CD4-positive, alpha-beta T cell treated with Interferon gamma for 1 hour (primary cell): ENCODE results near the gene POT1.
A peak's percentile ranks its signal among the peaks of the same experiment; 100 is the strongest.
"Not testable (repeated sequence)": the region's sequence is repeated elsewhere in the genome, so short reads cannot be mapped to it uniquely, and the experiment has no call there.

Experiments used
- DNase-seq: peaks from one replicate; pipeline ENCODE4 v3.0.0-alpha.2; 2020

The POT1 gene, protein sequence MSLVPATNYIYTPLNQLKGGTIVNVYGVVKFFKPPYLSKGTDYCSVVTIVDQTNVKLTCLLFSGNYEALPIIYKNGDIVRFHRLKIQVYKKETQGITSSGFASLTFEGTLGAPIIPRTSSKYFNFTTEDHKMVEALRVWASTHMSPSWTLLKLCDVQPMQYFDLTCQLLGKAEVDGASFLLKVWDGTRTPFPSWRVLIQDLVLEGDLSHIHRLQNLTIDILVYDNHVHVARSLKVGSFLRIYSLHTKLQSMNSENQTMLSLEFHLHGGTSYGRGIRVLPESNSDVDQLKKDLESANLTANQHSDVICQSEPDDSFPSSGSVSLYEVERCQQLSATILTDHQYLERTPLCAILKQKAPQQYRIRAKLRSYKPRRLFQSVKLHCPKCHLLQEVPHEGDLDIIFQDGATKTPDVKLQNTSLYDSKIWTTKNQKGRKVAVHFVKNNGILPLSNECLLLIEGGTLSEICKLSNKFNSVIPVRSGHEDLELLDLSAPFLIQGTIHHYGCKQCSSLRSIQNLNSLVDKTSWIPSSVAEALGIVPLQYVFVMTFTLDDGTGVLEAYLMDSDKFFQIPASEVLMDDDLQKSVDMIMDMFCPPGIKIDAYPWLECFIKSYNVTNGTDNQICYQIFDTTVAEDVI

DNA sequence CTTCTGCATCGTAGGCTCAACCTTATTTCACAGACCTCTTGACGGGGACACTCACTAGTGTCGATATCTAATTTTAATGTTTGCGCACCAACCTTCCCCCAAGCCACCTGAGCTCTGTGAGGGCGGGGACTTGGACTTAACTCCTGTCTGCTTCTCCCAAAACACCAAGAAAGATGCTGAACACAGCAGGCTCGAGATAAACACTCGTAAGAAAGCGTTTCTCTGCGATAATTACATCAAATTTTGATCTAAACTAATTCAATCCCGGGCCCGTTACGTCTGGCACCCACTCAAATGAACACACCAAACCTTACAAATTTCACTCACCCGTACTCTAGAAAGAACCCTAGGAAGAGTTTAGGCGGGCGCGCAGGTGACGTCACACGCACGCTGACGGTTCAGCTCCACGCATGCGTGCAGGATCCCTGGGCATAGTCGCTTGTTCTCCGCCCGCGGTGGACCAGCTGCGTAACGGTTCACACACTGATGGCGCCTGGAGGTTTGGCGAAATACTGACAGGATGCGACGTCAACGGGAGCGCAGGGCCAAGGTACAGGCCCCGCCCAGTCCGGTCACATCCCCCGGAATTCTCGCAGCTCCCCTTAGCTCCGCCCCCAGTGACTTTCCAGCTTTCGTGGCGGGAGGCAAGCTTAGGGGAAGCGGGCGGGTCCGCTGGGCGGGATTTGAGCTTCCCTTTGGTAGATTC is at the start of gene POT1:
Gene POT1 (minus strand): TSS at position 359 of the 706 bp plus-strand sequence. CDS start 32,652 bp downstream, outside the sequence.
- DNase-seq, result peak; percentile 98

DNA sequence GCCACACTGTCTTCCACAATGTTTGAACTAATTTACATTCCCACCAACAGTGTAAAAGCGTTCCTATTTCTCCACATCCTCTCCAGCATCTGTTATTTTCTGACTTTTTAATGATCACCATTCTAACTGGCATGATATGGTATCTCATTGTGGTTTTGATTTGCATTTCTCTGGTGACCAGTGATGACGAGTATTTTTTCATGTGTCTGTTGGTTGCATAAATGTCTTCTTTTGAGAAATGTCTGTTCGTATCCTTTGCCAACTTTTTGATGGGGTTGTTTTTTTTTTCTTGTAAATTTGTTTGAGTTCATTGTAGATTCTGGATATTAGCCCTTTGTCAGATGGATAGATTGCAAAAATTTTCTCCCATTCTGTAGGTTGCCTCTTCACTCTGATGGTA is 45.5 kb upstream of the POT1 start:
- DNase-seq, result not testable (repeated sequence)

DNA sequence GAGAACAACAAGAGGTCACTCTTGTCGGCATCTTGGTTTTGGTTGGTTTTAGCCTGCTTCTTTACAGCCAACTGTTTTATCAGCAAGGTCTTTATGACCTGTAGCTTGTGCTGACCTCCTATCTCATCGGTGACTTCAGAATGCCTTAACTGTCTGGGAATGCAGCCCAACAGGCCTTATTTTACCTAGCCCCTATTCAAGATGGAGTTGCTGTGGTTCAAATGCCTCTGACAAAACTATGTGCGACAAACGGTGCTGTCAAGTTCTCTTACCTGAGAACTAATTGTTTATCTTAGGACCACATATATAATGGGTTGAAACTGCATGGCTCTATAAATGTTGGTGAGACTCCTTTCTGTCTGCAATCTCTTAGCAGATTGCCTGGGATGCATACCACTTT is 35.9 kb upstream of the POT1 start:
- no peak for DNase-seq

DNA sequence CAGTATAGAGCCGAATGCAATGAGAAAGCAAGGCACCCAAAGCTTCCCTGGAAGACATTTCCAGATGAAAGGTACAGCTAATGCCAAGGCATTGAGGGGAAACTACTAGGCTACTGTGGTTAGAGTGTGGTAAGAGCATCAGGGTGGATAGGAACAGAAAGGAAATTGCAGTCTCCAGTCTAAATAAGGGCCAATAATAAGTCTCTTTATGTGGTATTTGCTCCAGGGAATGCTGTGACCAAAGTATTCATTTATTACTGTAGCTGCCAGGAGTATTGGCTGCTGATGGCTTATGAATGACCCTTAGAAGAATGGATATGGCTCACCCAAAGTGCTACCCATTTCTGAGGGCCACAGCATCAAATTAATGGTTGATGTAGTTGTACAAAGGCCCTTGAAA is 30.1 kb upstream of the POT1 start:
- no peak for DNase-seq

DNA sequence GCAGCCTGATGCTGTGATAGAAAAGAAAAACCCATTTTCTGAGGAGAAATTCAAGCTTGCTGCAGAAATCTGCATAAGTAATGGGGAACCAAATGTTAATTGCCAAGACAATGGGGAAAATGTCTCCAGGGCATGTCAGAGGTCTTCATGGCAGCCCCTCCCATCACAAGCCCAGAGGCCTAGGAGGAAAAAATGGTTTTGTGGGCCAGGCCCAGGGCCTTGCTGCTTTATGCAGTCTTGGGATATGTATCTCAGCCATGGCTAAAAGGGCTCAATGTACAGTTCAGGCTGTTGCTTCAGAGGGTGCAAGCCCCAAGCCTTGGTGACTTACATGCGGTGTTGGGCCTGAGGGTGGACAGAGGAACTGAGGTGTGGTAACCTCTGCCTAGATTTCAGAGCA is 28.3 kb upstream of the POT1 start:
- not testable (repeated sequence) for DNase-seq

DNA sequence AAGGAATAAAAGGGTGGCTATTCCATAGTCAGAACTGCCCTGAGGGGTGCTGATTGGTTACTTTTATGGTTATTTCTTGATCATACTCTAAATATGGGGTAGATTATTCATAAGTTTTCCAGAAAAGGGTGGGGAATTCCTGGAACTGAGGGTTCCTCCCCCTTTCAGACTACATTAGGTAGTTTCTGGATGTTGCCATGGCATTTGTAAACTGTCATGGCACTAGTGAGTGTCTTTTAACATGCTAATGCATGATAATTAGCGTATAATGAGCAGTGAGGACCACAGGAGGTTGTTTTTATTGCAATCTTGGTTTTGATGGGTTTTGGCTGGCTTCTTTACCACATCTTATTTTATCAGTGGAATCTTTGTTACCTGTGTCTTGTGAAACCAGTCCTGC is 26.5 kb upstream of the POT1 start:
- DNase-seq, result no peak

DNA sequence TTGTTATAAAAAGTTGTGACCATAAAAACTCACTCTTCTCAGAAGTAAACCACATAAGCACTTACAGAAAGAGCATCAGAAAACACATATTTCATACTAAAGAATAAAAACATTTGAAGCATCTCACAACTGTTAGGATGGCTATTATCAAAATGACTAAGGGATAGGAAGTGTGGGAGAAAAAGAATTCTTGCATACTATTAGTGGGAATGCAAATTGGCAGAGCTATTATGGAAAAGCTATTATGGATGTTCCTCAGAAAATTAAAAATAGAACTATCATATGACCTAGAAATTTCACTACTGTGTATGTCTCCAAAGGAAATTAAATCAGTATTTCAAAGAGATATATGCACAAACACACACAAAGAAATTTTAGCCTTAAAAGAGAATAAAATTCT is 25.2 kb upstream of the POT1 start:
- DNase-seq, result no peak

DNA sequence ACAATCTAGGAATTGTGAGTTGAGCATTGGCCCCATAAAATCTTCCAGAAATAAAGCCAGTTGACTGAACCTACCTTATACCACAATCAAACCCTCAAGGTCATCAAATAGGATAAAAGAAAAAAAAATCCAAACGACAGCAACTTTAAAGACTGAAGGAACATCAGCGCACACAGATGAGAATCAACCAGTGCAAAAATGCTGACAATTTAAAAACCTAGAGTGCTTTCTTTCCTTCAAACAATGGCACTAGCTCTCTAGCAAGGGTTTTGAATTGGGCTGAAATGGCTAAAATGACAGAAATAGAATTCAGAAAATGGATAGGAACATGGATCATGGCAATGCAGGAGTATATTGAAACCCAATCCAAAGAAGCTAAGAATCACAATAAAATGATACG is 16.1 kb upstream of the POT1 start:
- DNase-seq, result no peak

DNA sequence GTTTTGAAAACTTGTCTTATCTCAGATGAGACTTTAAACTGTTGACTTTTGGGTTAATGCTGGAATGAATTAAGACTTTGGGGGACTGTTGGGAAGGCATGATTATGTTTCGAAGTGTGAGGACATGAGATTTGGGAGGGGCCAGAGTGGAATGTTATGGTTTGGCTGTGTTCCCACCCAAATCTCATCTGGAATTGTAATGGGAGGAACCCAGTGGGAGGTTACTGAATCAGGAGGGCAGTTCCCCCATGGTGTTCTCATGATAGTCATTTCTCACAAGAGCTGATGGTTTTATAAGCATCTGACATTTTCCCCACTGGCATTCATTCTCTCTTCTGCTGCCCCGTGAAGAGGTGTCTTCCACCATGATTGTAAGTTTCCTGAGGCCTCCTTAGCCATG is 13.8 kb upstream of the POT1 start:
- DNase-seq, result no peak

DNA sequence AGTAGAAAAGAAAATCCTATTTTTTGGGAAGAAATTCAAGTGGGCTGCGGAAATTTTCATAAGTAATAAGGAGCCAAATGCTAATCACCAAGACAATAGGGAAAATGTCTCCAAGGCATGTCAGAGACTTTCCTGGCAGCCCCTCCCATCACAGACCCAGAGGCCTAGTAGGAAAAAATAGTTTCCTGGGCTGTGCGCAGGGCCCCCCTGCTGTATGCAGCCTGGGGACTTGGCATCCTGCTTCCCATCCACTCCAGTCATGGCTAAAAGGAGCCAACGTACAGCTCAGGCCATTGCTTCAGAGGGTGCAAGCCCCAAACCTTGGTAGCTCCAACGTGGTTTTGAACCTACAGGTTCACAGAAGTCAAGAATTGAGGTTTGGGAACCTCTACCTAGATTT is 12.8 kb upstream of the POT1 start:
- no peak for DNase-seq

DNA sequence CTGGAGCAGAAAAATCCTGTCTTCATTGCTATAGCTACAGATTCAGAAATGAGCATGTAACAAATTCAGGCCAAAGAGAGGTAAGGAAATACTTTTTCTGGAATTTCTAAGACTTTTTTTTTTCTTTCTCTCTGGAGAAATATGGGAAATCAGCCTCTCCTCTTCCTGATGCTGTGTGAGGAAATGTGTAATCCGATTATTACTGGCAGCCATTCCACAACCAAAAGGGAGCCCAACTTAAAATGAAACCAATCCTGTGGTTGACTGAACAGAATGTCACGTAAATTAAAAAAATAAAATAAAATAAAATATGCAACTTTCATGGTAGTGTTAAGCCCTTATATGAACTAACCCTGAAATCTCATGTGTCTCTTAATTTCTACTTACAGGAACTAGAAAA is 10.7 kb upstream of the POT1 start:
- no peak for DNase-seq

DNA sequence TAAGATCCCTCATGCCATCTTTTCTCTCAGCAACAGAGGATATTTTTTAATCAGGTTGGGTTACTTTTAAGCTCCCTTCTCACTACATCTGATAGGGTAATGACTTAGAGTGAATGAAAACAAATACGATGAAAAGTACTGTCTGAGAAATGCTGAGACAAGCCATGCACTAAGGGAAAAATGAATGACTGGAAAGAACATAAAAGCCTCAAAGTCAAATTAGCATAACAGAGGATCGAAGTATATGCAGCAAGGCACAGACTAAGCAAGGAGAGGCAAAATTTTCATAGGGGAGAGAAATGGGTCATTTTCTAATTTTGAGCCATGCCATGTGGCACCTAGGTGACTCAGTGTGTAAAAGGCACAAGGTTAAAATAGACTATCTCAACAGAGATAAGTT is 8.5 kb upstream of the POT1 start:
- no peak for DNase-seq

DNA sequence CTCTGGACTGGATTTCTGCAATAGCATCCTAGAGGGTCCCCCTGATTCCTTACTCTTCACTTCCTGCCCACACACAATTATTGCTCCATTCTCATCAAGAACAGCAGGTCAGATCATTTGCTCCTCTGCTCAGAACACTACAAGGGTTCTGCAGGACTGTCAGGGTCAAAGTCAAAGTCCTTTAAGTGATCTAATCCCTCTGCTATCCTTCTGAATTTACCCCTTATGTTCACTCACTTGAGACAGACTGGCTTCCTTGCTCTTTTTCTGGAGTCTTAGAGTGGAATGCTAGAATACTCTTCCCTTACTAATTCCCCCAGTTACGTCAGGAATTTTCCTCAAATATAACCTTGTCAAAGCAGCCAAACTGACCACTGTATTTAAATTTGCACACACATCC is 7.5 kb upstream of the POT1 start:
- no peak for DNase-seq

DNA sequence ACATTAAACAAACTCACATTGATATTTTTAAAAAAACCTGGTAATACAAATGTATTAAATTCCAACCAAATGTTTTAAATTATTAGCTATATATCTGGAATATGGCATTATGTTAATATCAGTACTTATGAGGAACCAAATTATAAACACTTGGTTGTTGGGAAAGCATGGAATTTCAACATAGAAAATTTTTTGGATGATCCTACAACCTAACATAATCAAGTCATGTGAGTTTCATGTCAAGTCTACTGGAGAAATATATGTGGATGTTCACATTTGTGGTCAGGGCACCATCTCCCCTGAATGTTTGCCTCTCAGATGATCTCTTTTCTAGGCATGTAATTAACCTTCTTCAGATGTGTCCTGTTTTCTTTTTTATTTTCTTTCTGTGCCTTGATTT is 5.2 kb upstream of the POT1 start:
- no peak for DNase-seq

DNA sequence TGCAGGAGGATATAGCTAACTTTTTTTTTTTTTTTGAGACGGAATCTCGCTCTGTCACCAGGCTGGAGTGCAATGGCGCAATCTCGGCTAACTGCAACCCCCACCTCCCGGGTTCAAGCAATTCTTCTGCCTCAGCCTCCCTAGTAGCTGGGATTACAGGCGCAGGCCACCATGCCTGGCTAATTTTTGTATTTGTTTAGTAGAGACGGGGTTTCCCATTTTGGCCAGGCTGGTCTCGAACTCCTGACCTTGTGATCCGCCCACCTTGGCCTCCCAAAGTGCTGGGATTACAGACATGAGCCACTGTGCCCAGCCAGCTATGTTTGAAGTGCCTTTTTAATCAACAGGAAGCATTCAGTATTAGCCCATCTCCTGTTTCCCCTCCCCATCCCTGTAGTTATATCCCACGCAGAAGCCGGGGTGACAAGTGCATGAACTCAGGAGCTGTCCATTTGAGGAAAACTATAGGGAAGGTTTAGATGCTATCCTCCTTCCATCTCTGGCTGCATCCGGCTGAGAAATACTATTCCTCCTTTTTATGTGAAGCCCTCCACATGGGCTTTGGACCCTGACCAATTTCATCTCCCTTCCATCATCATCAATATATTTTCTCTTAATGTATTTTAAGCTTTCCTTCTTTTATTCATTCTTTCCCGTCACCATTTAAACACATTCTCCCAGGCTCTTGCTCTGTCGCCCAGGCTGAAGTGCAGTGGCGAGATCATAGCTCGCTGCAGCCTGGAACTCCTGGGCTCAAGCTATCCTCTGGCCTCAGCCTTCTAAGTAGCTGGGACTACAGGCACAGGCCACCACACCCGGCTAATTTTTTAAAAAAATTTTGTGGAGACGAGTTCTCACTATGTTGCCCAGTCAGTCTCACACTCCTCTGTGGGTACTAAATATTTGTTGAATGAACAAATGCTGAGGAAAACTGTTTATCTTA is 1.3 kb upstream of the POT1 start:
- DNase-seq, result no peak

DNA sequence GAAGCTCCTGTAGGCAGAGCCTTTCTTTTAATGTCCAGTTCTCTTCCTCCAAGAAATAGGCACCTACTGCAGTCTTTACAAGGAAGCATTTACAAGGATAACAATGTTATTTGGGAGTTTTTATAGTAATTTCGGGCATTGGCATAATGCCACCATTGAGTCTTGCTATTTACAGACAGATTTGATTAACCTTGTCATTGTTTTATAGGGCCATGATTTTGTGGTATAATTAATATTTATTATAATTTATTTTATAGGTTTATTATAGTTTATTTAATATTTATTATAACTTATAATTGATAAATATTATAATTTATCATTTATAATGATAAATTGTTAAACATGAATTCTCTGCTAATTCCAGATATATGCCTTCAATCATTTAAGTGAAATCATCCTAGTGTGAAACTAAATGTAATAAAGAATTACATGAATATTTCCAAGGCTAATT is 573 bp upstream of the POT1 start:
- DNase-seq, result no peak

DNA sequence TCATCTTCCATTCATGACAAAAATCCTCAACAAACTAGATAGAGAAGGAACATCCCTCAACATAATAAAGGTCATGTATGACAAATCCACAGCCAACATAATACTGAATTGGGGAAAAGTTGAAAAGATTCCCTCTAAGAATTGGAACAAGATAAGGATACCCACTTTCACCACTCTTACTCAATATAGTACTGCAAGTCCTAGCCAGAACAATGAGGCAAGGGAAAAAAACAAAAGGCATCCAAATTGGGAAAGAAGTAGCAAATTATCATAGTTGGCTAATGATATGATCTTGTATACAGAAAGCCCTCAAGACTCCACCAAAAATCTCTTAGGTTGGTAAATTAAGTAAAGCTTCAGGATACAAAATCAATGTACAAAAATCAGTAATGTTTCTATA is 4.7 kb downstream of the POT1 start:
- no peak for DNase-seq

DNA sequence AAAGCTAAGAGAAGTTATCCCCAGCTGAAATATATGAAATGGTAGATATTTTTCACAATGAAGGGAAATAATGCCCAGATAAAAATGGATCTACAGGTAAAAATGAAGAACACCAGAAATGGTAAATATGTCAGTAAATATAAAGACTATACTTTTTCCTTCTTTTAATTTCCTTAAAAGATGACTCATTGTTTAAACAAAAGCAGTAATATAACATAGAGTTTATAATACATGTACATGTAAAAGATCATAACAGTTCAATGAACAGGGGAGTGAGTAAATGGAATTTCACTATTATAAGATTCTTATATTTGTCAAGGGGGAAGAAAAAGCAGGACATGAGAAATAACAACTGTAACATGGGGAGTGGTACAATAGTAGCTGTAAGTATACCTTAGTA is 7.4 kb downstream of the POT1 start:
- no peak for DNase-seq

DNA sequence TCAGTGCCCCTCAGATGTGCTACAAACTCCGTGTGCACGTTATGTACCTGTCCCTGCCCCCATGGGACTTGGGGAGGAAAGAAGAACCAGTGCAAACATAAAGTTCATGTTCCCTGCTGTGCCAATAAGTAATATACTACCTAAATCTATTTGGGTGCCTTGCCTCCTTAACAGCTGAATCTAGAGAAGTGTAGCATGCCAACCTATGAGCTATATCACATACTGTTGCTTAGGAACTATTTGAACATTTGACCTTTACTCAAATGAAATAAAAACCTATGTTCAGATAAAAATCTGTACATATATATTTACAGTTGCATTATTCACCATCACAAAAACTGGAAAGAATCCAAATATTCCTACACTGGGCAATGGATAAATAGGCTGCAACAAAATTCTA is 9.8 kb downstream of the POT1 start:
- DNase-seq, result no peak

DNA sequence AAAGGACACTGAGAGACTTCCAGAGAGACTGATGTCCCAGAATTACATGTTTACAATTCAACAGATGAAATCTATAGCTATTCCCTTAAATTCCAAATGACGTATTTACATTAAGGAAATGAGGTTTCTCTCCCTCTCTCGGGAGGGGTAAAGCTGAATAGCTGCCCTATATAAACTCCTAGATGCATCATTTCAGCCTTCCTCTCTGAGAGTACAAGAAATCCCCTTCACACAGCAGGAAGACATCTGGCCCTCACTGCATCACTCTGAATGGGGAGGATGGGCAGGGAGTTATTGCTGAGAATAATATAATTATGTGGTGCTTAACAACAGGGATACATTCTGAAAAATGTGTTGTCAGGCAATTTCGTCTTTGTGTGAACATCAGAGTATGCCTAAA is 11.0 kb downstream of the POT1 start:
- DNase-seq, result no peak

DNA sequence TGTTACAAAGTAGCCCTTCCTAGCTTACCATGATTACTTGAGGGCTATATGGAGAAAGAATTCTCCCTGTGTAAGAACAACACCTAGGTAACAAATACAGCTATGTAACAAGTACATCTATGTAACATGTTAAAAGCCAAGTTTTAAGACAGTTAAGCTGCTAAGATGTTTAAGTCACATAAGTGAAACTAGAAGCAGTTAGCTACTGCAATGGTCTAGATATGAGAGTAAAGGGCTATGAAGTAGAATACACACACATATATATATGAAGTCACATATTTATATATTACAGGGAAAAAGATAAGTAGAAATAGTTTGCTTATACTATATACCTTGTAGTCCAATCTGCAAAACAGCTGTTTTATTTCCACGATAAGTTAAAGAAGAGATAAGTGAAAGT is 14.4 kb downstream of the POT1 start:
- DNase-seq, result no peak

DNA sequence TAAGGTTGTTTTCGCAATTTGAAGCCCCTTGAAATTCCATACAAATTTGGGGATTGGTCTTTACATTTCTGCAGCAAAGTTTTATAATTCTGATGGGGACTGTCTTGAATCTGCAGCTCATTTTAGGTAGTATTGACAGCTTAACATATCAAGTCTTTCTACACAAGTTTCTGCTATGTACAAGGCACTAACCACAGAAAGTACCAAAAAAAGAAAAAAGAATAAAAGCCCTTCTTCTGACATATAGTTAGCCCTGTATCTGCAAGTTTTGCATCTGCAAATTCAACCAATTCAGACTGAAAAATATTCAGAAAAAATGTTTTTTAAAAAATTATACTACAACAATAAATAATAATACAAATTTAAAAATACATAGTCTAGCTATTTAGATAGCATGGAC is 15.3 kb downstream of the POT1 start:
- no peak for DNase-seq

DNA sequence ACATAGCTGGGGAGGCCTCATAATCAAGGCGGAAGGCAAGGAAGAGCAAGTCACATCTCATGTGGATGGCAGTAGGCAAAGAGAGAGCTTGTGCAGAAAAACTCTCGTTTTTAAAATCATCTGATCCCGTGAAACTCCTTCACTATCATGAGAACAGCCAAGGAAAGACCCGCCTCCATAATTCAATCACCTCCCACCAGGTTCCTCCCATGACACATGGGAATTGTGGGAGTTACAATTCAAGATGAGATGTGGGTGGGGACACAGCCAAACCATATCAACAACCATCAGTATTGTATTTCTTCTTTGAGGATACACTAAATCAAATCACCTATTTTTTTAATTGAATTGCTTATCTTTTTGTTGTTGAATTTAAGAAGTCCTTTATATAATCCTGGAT is 16.7 kb downstream of the POT1 start:
- DNase-seq, result no peak
